Kidney (tissue), 14 donors: Measurements from ENCODE around the gene HHAT. TPM values are rescaled to one million over a fixed set of nuclear protein-coding genes. Genes with fewer than 3 reads are reported as not detected.

ENCODE experiments used
- DNase-seq, 5 donors: peaks; one replicate each; pipeline ENCODE4 v3.0.0-alpha.2; 2013 to 2020
- FAIRE-seq: peaks from 2 replicates; lab custom pipeline; 2012; peaks lifted over from hg19 to GRCh38; lab: Jason Lieb, UNC
- H3K27ac ChIP-seq, 2 donors: one replicate each; pipeline ENCODE4 v1.7.0; 2013; ENCODE audit warnings: low read depth in 2 of 2, low read length in 2 of 2, inconsistent platforms in 1 of 2
- H3K27me3 ChIP-seq: one replicate; pipeline ENCODE4 v1.7.1; 2013; ENCODE audit warnings: low read length, inconsistent platforms; ENCODE audit not compliant: control insufficient read depth, insufficient read depth
- H3K36me3 ChIP-seq, 3 donors: one replicate each; pipeline versions ENCODE4 v1.7.0 to v1.7.1; 2013; ENCODE audit warnings: low read length in 3 of 3, control low read depth in 1 of 3, inconsistent platforms in 1 of 3; ENCODE audit not compliant: insufficient read depth in 3 of 3, control insufficient read depth in 2 of 3
- H3K4me1 ChIP-seq, 3 donors: one replicate each; pipeline versions ENCODE4 v1.7.0 to v1.7.1; 2013; ENCODE audit warnings: low read length in 3 of 3, inconsistent platforms in 1 of 3, low read depth in 1 of 3; ENCODE audit not compliant: control insufficient read depth in 2 of 3, insufficient read depth in 2 of 3
- H3K4me3 ChIP-seq, 3 donors: one replicate each; pipeline versions ENCODE4 v1.7.0 to v1.8.1; 2013; ENCODE audit warnings: low read length in 3 of 3, control low read depth in 1 of 3, inconsistent platforms in 1 of 3
- H3K9ac ChIP-seq, 3 donors: one replicate each; pipeline versions ENCODE4 v1.7.0 to v1.7.1; 2013; ENCODE audit warnings: low read length in 3 of 3, control low read depth in 1 of 3, inconsistent platforms in 1 of 3
- H3K9me3 ChIP-seq, 3 donors: one replicate each; pipeline versions ENCODE4 v1.7.0 to v1.7.1; 2013; ENCODE audit warnings: low read length in 3 of 3, control low read depth in 1 of 3, inconsistent platforms in 1 of 3; ENCODE audit not compliant: control insufficient read depth in 2 of 3, insufficient read depth in 1 of 3
- intact Hi-C: fragments of 100-400 bp; cut with DNase I; formaldehyde crosslinking; loops from one replicate; pipeline ENCODE4 v1.11.1; 2022
- polyA plus RNA-seq: library from polyadenylated mRNA; stranded (reverse); fragments of 350-450 nt; fragmentation: Illumina TruSeq; extraction: RNeasy Lipid Tissue Mini Kit (QIAGEN cat#74804); gene quantifications from one replicate; pipeline ENCODE4 v1.2.3, GENCODE V29; 2014; ENCODE audit warnings: low read depth, low replicate concordance; ENCODE audit not compliant: insufficient read depth
- total RNA-seq: library from RNA; stranded (reverse); fragmentation: NEBNext Ultra II Directional; extraction: Animal tissue kit (Norgen Biotek cat#: 25700); gene quantifications from one replicate; pipeline ENCODE4 v1.2.1, GENCODE V29; 2021
- TF ChIP-seq, protein P1 (sequence below): IDR thresholded peaks from 3 replicates; pipeline ENCODE4 v1.5.1; 2012; ENCODE audit warnings: mild to moderate bottlenecking, moderate library complexity, borderline replicate concordance; ENCODE audit not compliant: insufficient read depth; ENCODE audit errors: extremely low read depth
- donor health status: control.
- donor health status: control.
- donor health status: control.
- donor health status: control.
- donor health status: control.
- donor health status: DM: yes; HTN: yes; CAD: no.
- donor health status: Normal renal cell carcinoma (clear cell type).

HHAT gene
- total and polyA plus RNA-seq, 2 donors from 2014 or later: 5.5 to 9.7 TPM

GRCh38 chr1:210702506-210702905 lies 373.8 kb downstream of the HHAT start:
- DNase-seq (no peak), FAIRE-seq (no peak)
- no peak overlapping the region for H3K27ac ChIP-seq
- no peaks in the 10 kb centered on the region for H3K36me3 ChIP-seq
- no peaks in the 10 kb centered on the region for H3K4me1 ChIP-seq
- H3K9ac ChIP-seq: no peak overlapping the region
- H3K27me3 ChIP-seq: no peaks in the 10 kb centered on the region
- intact Hi-C loops: no loop called here
- no peak overlapping the region for H3K4me3 ChIP-seq
- H3K9me3 ChIP-seq: no peaks in the 10 kb centered on the region
- TF ChIP-seq, protein P1, sequence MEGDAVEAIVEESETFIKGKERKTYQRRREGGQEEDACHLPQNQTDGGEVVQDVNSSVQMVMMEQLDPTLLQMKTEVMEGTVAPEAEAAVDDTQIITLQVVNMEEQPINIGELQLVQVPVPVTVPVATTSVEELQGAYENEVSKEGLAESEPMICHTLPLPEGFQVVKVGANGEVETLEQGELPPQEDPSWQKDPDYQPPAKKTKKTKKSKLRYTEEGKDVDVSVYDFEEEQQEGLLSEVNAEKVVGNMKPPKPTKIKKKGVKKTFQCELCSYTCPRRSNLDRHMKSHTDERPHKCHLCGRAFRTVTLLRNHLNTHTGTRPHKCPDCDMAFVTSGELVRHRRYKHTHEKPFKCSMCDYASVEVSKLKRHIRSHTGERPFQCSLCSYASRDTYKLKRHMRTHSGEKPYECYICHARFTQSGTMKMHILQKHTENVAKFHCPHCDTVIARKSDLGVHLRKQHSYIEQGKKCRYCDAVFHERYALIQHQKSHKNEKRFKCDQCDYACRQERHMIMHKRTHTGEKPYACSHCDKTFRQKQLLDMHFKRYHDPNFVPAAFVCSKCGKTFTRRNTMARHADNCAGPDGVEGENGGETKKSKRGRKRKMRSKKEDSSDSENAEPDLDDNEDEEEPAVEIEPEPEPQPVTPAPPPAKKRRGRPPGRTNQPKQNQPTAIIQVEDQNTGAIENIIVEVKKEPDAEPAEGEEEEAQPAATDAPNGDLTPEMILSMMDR: no peak

GRCh38 chr1:210703593-210703992 lies 374.9 kb downstream of the HHAT start:
- Histone ChIP-seq H3K4me3 (no peak overlapping the region), H3K27me3 (no peaks in the 10 kb centered on the region), H3K9me3 (no peaks in the 10 kb centered on the region), H3K36me3 (no peaks in the 10 kb centered on the region), H3K9ac (no peak overlapping the region), H3K4me1 (no peaks in the 10 kb centered on the region), H3K27ac (no peak overlapping the region)
- FAIRE-seq: no peak
- DNase-seq: no peak
- TF ChIP-seq, protein P1: no peak
- intact Hi-C loops: no loop called here

DNA sequence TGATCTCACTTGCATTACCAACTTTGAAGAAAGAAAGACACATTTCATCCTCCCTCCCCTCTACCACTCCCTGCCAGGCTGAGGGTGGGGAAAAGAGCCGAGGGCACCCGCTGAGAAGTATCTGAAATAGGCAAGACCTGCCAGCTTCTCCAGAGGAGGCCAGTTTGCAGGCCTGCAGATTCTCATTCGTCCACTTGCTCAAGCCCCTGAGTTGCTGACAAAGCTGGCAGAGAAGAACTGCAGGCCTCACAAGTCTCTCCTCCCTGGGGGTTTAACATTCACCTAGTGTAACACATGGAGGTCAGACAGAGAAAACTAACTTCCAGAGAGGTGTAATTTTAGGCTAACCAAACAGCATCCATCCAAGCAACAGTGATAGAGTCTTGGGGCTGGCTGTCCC lies 376.4 kb downstream of the HHAT start:
- DNase-seq (no peak), FAIRE-seq (no peak)
- no peak overlapping the region for H3K27ac ChIP-seq
- no peak overlapping the region for H3K9ac ChIP-seq
- H3K9me3 ChIP-seq: no peaks in the 10 kb centered on the region
- H3K36me3 ChIP-seq: no peaks in the 10 kb centered on the region
- intact Hi-C loops: no loop called here
- TF ChIP-seq, protein P1: no peak
- H3K4me1 ChIP-seq: no peaks in the 10 kb centered on the region
- no peak overlapping the region for H3K4me3 ChIP-seq
- H3K27me3 ChIP-seq: no peaks in the 10 kb centered on the region

GRCh38 chr1:210706246-210706645 lies 377.5 kb downstream of the HHAT start:
- H3K4me1 ChIP-seq: no peaks in the 10 kb centered on the region
- no peaks in the 10 kb centered on the region for H3K36me3 ChIP-seq
- no peaks in the 10 kb centered on the region for H3K9me3 ChIP-seq
- intact Hi-C loops: no loop called here
- H3K27ac ChIP-seq: no peak overlapping the region
- H3K4me3 ChIP-seq: no peak overlapping the region
- no peak overlapping the region for H3K9ac ChIP-seq
- H3K27me3 ChIP-seq: no peaks in the 10 kb centered on the region
- DNase-seq (no peak), FAIRE-seq (no peak)
- TF ChIP-seq, protein P1: no peak
